GM13977 (cell line): ENCODE data around the gene MTG1.
"Not testable (repeated sequence)": the region's sequence is repeated elsewhere in the genome, so short reads cannot be mapped to it uniquely, and the experiment has no call there.

Experiments used
- DNase-seq: peaks from one replicate; pipeline ENCODE4 v3.0.0; 2012; ENCODE audit warnings: low spot score
- in situ Hi-C: fragments of 300-500 bp; cut with MboI; formaldehyde crosslinking; loops from one replicate; pipeline ENCODE4 v1.12.0; 2022; ENCODE audit warnings: low sequenced_read_pairs, low pct_unique_long_range_greater_than_20kb, mixed read lengths, inconsistent platforms; ENCODE audit not compliant: unreplicated experiment
- TF ChIP-seq, protein P1 (sequence below): IDR thresholded peaks from 2 replicates; pipeline ENCODE4 v1.5.1; 2012; ENCODE audit warnings: mild to moderate bottlenecking, control low read depth; ENCODE audit not compliant: insufficient read depth; ENCODE audit errors: extremely low read depth, missing control alignments

The MTG1 gene

DNA sequence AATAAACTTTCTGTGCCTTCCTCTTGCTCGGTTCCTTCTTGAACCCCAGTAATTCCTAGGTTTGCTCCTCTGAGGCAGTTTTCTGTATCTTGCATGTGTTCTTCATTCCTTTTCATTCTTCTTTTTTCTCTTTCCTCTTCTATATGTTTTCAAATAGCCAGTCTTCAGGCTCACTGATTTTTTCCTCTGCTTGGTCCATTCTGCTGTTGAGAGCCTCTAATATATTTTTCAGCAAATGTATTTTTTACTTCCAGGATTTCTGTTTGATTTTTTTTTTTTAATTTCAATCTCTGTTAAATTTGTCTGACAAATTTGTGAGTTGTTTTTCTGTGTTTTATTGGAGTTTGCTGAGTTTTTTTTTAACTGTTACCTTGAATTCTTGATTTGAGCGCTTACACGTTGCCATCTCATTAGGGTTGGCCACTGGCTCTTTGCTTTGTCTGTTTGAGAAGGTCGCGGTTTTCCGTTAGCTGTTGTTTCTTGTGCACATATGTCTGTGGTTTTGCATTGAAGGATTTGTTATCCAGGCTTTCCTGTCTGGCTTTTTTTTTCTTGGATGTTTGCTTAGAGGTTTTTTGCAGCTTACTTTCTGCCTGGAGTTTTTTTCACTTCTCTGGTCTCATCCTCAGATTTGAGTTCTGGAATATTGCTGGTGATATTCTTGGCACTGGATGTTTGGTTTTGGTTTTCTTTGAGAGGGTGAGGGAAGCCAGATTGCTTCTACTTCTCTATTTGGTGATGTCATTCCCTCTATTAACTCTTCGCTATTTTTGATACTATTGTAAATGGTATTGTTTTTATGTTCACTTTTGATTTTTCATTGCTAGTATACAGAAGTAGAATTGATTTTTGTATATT, 17.8 kb downstream of the MTG1 start:
- DNase-seq, result no peak
- in situ Hi-C loops, result no loop called here
- TF ChIP-seq, protein P1, sequence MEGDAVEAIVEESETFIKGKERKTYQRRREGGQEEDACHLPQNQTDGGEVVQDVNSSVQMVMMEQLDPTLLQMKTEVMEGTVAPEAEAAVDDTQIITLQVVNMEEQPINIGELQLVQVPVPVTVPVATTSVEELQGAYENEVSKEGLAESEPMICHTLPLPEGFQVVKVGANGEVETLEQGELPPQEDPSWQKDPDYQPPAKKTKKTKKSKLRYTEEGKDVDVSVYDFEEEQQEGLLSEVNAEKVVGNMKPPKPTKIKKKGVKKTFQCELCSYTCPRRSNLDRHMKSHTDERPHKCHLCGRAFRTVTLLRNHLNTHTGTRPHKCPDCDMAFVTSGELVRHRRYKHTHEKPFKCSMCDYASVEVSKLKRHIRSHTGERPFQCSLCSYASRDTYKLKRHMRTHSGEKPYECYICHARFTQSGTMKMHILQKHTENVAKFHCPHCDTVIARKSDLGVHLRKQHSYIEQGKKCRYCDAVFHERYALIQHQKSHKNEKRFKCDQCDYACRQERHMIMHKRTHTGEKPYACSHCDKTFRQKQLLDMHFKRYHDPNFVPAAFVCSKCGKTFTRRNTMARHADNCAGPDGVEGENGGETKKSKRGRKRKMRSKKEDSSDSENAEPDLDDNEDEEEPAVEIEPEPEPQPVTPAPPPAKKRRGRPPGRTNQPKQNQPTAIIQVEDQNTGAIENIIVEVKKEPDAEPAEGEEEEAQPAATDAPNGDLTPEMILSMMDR, result no peak

DNA sequence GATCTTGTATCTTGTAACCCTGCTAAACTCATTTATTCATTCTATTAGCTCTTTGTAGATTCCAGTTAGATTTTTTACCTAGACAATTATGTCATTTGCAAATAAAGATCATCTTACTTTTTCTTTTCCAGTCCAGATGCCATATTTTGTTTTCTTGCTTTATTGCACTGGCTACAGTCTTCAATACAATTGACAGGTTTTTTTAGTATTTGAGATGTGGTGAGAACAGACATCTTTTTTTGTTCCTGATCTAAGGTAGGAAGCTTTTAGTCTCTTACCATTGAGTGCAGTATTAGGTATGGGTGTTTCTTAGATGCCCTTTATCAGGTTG, 18.4 kb downstream of the MTG1 start:
- in situ Hi-C loops, result no loop called here
- no peak for DNase-seq
- TF ChIP-seq, protein P1, result no peak

GRCh38 chr10:133414401-133414800, 20.4 kb downstream of the MTG1 start:
- in situ Hi-C loops, DNase-seq: not testable (repeated sequence)

GRCh38 chr10:133415752-133416151, 21.8 kb downstream of the MTG1 start:
- in situ Hi-C loops, result no loop called here
- TF ChIP-seq, protein P1, result no peak
- peak; percentile 17 for DNase-seq

- in situ Hi-C loops, result no loop called here
- TF ChIP-seq, protein P1, result no peak
- DNase-seq, result no peak
Measured at GRCh38 chr10:133418289-133418993, 24.5 kb downstream of the MTG1 start.

- in situ Hi-C loops, result no loop called here
- TF ChIP-seq, protein P1, result no peak
- peak; percentile 22 for DNase-seq
Measured at GRCh38 chr10:133419211-133419950, 25.4 kb downstream of the MTG1 start.
